ENCODE measurements around the gene ZC3H15.

- no peak for TF ChIP-seq GATA3 (IDR thresholded peaks at IDR 0.05; ENCODE audit: low read depth, low read length)
- no peak for TF ChIP-seq GATA2 (IDR thresholded peaks at IDR 0.05; ENCODE audit: low read depth, low read length)
Measured at GRCh38 chr2:186530314-186530713, 44.3 kb downstream of the ZC3H15 start.
